Fibroblast of villous mesenchyme (primary cell): ENCODE measurements around the gene C1RL. TPM values are rescaled to one million over a fixed set of nuclear protein-coding genes. Genes with fewer than 3 reads are reported as not detected.

Experiments used
- DNase-seq: peaks from one replicate; pipeline ENCODE4 v3.0.0-alpha.2; 2010; ENCODE audit warnings: low read depth
- H3K4me3 ChIP-seq: 2 replicates; pipeline ENCODE4 v1.5.1; 2011; ENCODE audit warnings: low read depth, mild to moderate bottlenecking, low read length
- CTCF ChIP-seq: IDR thresholded peaks from 2 replicates; pipeline ENCODE4 v1.5.1; 2012; ENCODE audit warnings: low read depth, mild to moderate bottlenecking, low read length; ENCODE audit not compliant: insufficient read depth
- total RNA-seq: library from RNA; depleted of rRNA; stranded (reverse); fragments of >200 nt; gene quantifications from 2 replicates; pipeline ENCODE4 v1.2.3, GENCODE V29; 2012

The C1RL gene
- total RNA-seq, 1 donor = 30.2 TPM

GRCh38 chr12:7129872-7130691 is 21.1 kb upstream of the C1RL start, which contains the start of gene CLSTN3:
Gene CLSTN3, plus strand, starts transcription at chr12:7130371. Its CDS starts 278 bp downstream, at chr12:7130649.
- peak; percentile 77 for DNase-seq
- peak within 1 kb of the TSS; percentile 74 for H3K4me3 ChIP-seq
- no peak for TF ChIP-seq CTCF

- peak overlapping the region; percentile 74 for H3K4me3 ChIP-seq
- no peak for TF ChIP-seq CTCF
- no peak for DNase-seq
These were observed 20.4 kb upstream of the C1RL start for GRCh38 chr12:7129287-7129871.

- H3K4me3 ChIP-seq = peak within 1 kb of the TSS; percentile 74
- TF ChIP-seq CTCF = no peak
- no peak for DNase-seq
These were observed 19.8 kb upstream of the C1RL start, which contains the start of gene RBP5 for GRCh38 chr12:7128681-7129286. Gene RBP5, minus strand, starts transcription at chr12:7128889. Its CDS starts 114 bp downstream, at chr12:7128775.

GRCh38 chr12:7127916-7128626 is 19.1 kb upstream of the C1RL start:
- DNase-seq = no peak
- TF ChIP-seq CTCF = no peak
- H3K4me3 ChIP-seq = no peak overlapping the region

- DNase-seq = no peak
- H3K4me3 ChIP-seq = no peak overlapping the region
- TF ChIP-seq CTCF = no peak
These were observed 16.7 kb upstream of the C1RL start for GRCh38 chr12:7125632-7126227.

GRCh38 chr12:7123806-7124522 is 14.9 kb upstream of the C1RL start:
- H3K4me3 ChIP-seq = no peak overlapping the region
- no peak for DNase-seq
- TF ChIP-seq CTCF = no peak
